Cardiac muscle cell (in vitro differentiated cells and primary cell): Measurements from ENCODE around the gene GPC4. TPM values are rescaled to one million over a fixed set of nuclear protein-coding genes. Genes with fewer than 3 reads are reported as not detected.

Experiments
- DNase-seq, 2 donors: peaks; one replicate each; pipeline versions ENCODE4 v3.0.0 to v3.0.0-alpha.2; 2010 to 2017; ENCODE audit warnings: low read depth in 1 of 2, low spot score in 1 of 2
- H3K27ac ChIP-seq: fragments of 200-600 bp; sonication (generic); 2 replicates; pipeline ENCODE4 v1.5.1; 2016
- H3K27me3 ChIP-seq: fragments of 200-600 bp; sonication (generic); 2 replicates; pipeline ENCODE4 v1.6.0; 2016; ENCODE audit warnings: control low read depth
- H3K36me3 ChIP-seq: fragments of 200-600 bp; sonication (generic); 2 replicates; pipeline ENCODE4 v1.5.1; 2016; ENCODE audit warnings: control low read depth
- H3K4me1 ChIP-seq: fragments of 200-600 bp; sonication (generic); 2 replicates; pipeline ENCODE4 v1.8.1; 2017; ENCODE audit warnings: low read depth, mild to moderate bottlenecking, mixed run types
- H3K4me3 ChIP-seq: fragments of 200-600 bp; sonication (generic); 2 replicates; pipeline ENCODE4 v1.5.1; 2016; ENCODE audit warnings: mild to moderate bottlenecking
- H3K9me3 ChIP-seq: fragments of 200-600 bp; sonication (generic); 2 replicates; pipeline ENCODE4 v1.5.1; 2017; ENCODE audit warnings: low read depth, mild to moderate bottlenecking, control low read depth
- CTCF ChIP-seq: IDR thresholded peaks from 2 replicates; pipeline ENCODE4 v1.5.1; 2012; ENCODE audit warnings: low read depth, mild to moderate bottlenecking, low read length
- polyA plus RNA-seq: library from polyadenylated mRNA; unstranded; fragments of >200 nt; fragmentation: Nextera tagmentation; extraction: Ambion mirVana; gene quantifications from 2 replicates; pipeline ENCODE4 v1.2.1, GENCODE V29; 2016
- total RNA-seq: library from RNA; depleted of rRNA; stranded (reverse); fragments of >200 nt; gene quantifications from 2 replicates; pipeline ENCODE4 v1.2.3, GENCODE V29; 2016

GPC4 gene
- total and polyA plus RNA-seq, 2 experiments from 2014 or later: 13.1 to 17.3 TPM

- Histone ChIP-seq H3K36me3 (no peaks in the 10 kb centered on the region), H3K4me1 (peaks cover 32% of the 10 kb centered on the region), H3K27me3 (no peaks in the 10 kb centered on the region), H3K4me3 (no peak overlapping the region), H3K9me3 (no peaks in the 10 kb centered on the region), H3K27ac (no peak overlapping the region)
- no peak for TF ChIP-seq CTCF
- DNase-seq: no peak
Measured at GRCh38 chrX:133389975-133390374, 25.3 kb downstream of the GPC4 start.

GRCh38 chrX:133384454-133384853, 30.8 kb downstream of the GPC4 start:
- H3K36me3 ChIP-seq: no peaks in the 10 kb centered on the region
- no peak for DNase-seq
- TF ChIP-seq CTCF: no peak
- no peak overlapping the region for H3K4me3 ChIP-seq
- no peaks in the 10 kb centered on the region for H3K9me3 ChIP-seq
- no peaks in the 10 kb centered on the region for H3K27me3 ChIP-seq
- peaks cover 16% of the 10 kb centered on the region for H3K4me1 ChIP-seq
- H3K27ac ChIP-seq: peak overlapping the region; percentile 54

GRCh38 chrX:133380711-133381619, 34.3 kb downstream of the GPC4 start:
- no peak for TF ChIP-seq CTCF
- peaks cover 22% of the 10 kb centered on the region for H3K4me1 ChIP-seq
- no peak for DNase-seq
- no peaks in the 10 kb centered on the region for H3K9me3 ChIP-seq
- no peak overlapping the region for H3K4me3 ChIP-seq
- no peaks in the 10 kb centered on the region for H3K27me3 ChIP-seq
- no peak overlapping the region for H3K27ac ChIP-seq
- H3K36me3 ChIP-seq: no peaks in the 10 kb centered on the region

- H3K27ac ChIP-seq: no peak overlapping the region
- TF ChIP-seq CTCF: no peak
- H3K27me3 ChIP-seq: no peaks in the 10 kb centered on the region
- no peaks in the 10 kb centered on the region for H3K36me3 ChIP-seq
- no peak overlapping the region for H3K4me3 ChIP-seq
- no peaks in the 10 kb centered on the region for H3K9me3 ChIP-seq
- H3K4me1 ChIP-seq: peaks cover 44% of the 10 kb centered on the region
- DNase-seq: no peak
Measured at GRCh38 chrX:133376422-133376821, 38.9 kb downstream of the GPC4 start.

GRCh38 chrX:133375615-133376340, 39.5 kb downstream of the GPC4 start:
- H3K36me3 ChIP-seq: no peaks in the 10 kb centered on the region
- DNase-seq: peak; percentile 0 to 66
- TF ChIP-seq CTCF: no peak
- no peaks in the 10 kb centered on the region for H3K9me3 ChIP-seq
- no peak overlapping the region for H3K4me3 ChIP-seq
- H3K4me1 ChIP-seq: peaks cover 38% of the 10 kb centered on the region
- H3K27ac ChIP-seq: peak overlapping the region; percentile 26
- no peaks in the 10 kb centered on the region for H3K27me3 ChIP-seq
